DND-41 (cell line): ENCODE measurements around the gene VPS18.

Experiments used
- CTCF ChIP-seq: IDR thresholded peaks from 2 replicates; pipeline ENCODE4 v1.5.1; 2012; ENCODE audit warnings: borderline replicate concordance, low read length, moderate library complexity, mild to moderate bottlenecking; ENCODE audit not compliant: poor library complexity, severe bottlenecking; ENCODE audit errors: extremely low read depth
- EZH2 ChIP-seq: IDR thresholded peaks from 3 replicates; pipeline ENCODE4 v1.6.1; 2012; ENCODE audit warnings: borderline replicate concordance, low read depth, mild to moderate bottlenecking, moderate library complexity, low read length, inconsistent platforms; ENCODE audit not compliant: severe bottlenecking

- TF ChIP-seq CTCF, result no peak
- TF ChIP-seq EZH2, result no peak
Observed at GRCh38 chr15:40931300-40932142, 37.3 kb downstream of the VPS18 start.
